ENCODE results near the gene TEX14.
"Not testable (repeated sequence)": the region's sequence is repeated elsewhere in the genome, so short reads cannot be mapped to it uniquely, and the experiment has no call there.

The TEX14 gene

GRCh38 chr17:58565389-58566311 is 126.2 kb downstream of the TEX14 start:
- TF ChIP-seq, protein P1, sequence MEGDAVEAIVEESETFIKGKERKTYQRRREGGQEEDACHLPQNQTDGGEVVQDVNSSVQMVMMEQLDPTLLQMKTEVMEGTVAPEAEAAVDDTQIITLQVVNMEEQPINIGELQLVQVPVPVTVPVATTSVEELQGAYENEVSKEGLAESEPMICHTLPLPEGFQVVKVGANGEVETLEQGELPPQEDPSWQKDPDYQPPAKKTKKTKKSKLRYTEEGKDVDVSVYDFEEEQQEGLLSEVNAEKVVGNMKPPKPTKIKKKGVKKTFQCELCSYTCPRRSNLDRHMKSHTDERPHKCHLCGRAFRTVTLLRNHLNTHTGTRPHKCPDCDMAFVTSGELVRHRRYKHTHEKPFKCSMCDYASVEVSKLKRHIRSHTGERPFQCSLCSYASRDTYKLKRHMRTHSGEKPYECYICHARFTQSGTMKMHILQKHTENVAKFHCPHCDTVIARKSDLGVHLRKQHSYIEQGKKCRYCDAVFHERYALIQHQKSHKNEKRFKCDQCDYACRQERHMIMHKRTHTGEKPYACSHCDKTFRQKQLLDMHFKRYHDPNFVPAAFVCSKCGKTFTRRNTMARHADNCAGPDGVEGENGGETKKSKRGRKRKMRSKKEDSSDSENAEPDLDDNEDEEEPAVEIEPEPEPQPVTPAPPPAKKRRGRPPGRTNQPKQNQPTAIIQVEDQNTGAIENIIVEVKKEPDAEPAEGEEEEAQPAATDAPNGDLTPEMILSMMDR (IDR thresholded peaks at IDR 0.05; ENCODE audit: borderline replicate concordance, control extremely low read depth, extremely low read depth, insufficient read depth, missing control alignments), result no peak
- DNase-seq (ENCODE audit: low spot score), result no peak
- in situ Hi-C loops (cut with MboI; ENCODE audit: low sequenced_read_pairs, unreplicated experiment), result no loop called here

- TF ChIP-seq, protein P1 (IDR thresholded peaks at IDR 0.05; ENCODE audit: borderline replicate concordance, control extremely low read depth, extremely low read depth, insufficient read depth, missing control alignments), result no peak
- DNase-seq (ENCODE audit: low spot score), result no peak
- in situ Hi-C loops (cut with MboI; ENCODE audit: low sequenced_read_pairs, unreplicated experiment), result no loop called here
These were observed 126.9 kb downstream of the TEX14 start for GRCh38 chr17:58564971-58565370.

GRCh38 chr17:58564243-58564642 is 127.6 kb downstream of the TEX14 start:
- no peak for DNase-seq (ENCODE audit: low spot score)
- in situ Hi-C loops (cut with MboI; ENCODE audit: low sequenced_read_pairs, unreplicated experiment), result no loop called here
- TF ChIP-seq, protein P1 (IDR thresholded peaks at IDR 0.05; ENCODE audit: borderline replicate concordance, control extremely low read depth, extremely low read depth, insufficient read depth, missing control alignments), result no peak

DNA sequence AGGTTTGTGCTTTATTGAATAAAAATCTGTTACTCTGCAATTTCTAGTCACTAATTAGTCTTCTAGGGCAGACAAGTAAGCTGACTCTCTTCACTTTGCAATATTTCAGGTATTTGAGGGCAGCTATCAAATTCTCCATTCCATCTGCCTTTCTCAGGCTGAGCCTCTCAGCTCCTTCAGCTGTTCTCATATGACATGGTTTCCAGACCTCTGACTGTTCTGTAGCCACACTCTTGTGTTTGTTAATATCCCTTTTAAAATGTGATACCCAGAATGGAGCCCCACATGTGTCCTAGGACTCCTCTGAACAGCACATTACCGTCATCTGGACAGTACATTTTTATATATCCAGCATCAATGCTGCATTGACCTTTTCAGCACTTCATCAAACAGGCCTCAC is 131.3 kb downstream of the TEX14 start:
- TF ChIP-seq, protein P1 (IDR thresholded peaks at IDR 0.05; ENCODE audit: borderline replicate concordance, control extremely low read depth, extremely low read depth, insufficient read depth, missing control alignments), result no peak

GRCh38 chr17:58557981-58558380 is 133.9 kb downstream of the TEX14 start:
- in situ Hi-C loops (cut with MboI; ENCODE audit: low sequenced_read_pairs, unreplicated experiment), result no loop called here
- TF ChIP-seq, protein P1 (IDR thresholded peaks at IDR 0.05; ENCODE audit: borderline replicate concordance, control extremely low read depth, extremely low read depth, insufficient read depth, missing control alignments), result no peak
- DNase-seq (ENCODE audit: low spot score), result no peak

More for the DNA sequence above, 131.3 kb downstream of the TEX14 start:
- no peak for DNase-seq (ENCODE audit: low spot score)
- in situ Hi-C loops (cut with MboI; ENCODE audit: low sequenced_read_pairs, unreplicated experiment), result no loop called here

GRCh38 chr17:58556833-58557250 is 135.0 kb downstream of the TEX14 start:
- in situ Hi-C loops (cut with MboI; ENCODE audit: low sequenced_read_pairs, unreplicated experiment), result no loop called here
- TF ChIP-seq, protein P1 (IDR thresholded peaks at IDR 0.05; ENCODE audit: borderline replicate concordance, control extremely low read depth, extremely low read depth, insufficient read depth, missing control alignments), result no peak
- peak; percentile 52 for DNase-seq (ENCODE audit: low spot score)

DNA sequence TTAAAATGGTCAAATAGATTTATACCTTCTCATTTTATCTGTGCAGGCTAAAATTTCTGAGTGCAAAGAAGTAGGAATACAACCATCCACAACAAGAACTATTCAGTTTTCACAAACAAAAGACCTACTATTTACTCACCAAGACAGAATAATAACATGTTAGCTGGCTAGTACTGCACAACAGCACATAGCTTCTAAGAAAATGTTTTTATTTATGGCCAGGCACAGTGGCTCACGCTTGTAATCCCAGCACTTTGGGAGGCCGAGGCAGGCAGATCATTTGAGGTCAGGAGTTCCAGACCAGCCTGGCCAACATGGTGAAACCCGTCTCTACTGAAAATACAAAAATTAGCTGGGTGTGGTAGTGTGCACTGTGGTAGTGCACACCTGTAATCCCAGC is 136.7 kb downstream of the TEX14 start:
- in situ Hi-C loops (cut with MboI; ENCODE audit: low sequenced_read_pairs, unreplicated experiment); DNase-seq (ENCODE audit: low spot score): not testable (repeated sequence)

Measured in GM13976 (cell line).